BJ (cell line): ENCODE measurements around the gene RPS29. TPM values are rescaled to one million over a fixed set of nuclear protein-coding genes. Genes with fewer than 3 reads are reported as not detected.

Source experiments
- CTCF ChIA-PET: fragments of 350-600 bp; formaldehyde crosslinking; extraction: SDS; loops from one replicate; lab custom pipeline; 2021; ENCODE audit warnings: antibody characterized with exemption, inconsistent platforms; lab: Yijun Ruan, JAX
- POLR2A ChIA-PET: fragments of 300-600 bp; sonication (Branson Sonifier 250); formaldehyde crosslinking; extraction: SDS; loops from one replicate; lab custom pipeline; 2021; ENCODE audit warnings: antibody characterized with exemption; lab: Charles Lee
- DNase-seq: peaks from one replicate; pipeline ENCODE4 v3.0.0-alpha.2; 2011; ENCODE audit warnings: low read depth
- H3K27me3 ChIP-seq: 2 replicates; pipeline ENCODE4 v1.6.0; 2011; ENCODE audit warnings: low read length; ENCODE audit not compliant: control insufficient read depth, insufficient read depth
- H3K36me3 ChIP-seq: 2 replicates; pipeline ENCODE4 v1.5.1; 2011; ENCODE audit warnings: low read length; ENCODE audit not compliant: control insufficient read depth, insufficient read depth
- H3K4me3 ChIP-seq: 2 replicates; pipeline ENCODE4 v1.5.1; 2011; ENCODE audit warnings: low read depth, mild to moderate bottlenecking, control low read depth, low read length
- polyA plus RNA-seq: library from polyadenylated mRNA; depleted of rRNA; stranded (reverse); fragments of >200 nt; gene quantifications from 2 replicates; pipeline ENCODE4 v1.2.3, GENCODE V29; 2011
- TF ChIP-seq, protein P1 (sequence below): IDR thresholded peaks from 2 replicates; pipeline ENCODE4 v1.5.1; 2011; ENCODE audit warnings: low read depth, mild to moderate bottlenecking, control low read depth, inconsistent platforms, low read length, moderate library complexity; ENCODE audit not compliant: insufficient read depth

RPS29 gene
- polyA plus RNA-seq, 1 experiment, result 4,331 TPM

DNA sequence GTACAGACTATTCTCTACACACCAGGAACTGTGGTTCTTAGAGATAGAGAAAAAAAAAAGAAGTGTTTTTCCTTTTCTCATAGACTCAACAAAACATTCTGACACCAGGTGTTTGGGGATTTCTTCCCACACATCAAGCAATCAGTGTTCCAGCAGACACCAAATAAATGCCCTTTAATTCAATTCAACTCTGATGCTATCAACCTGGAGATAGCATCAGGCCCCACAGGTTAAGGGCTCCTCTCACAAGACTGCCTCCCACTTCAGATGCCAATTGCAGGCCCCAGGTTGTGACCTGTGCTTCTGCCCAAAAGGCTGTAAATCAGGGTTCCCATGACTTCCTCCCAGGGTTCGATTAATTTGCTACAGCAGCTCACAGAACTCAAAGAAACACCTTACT lies 36.7 kb downstream of the RPS29 start:
- Histone ChIP-seq H3K27me3 (no peaks in the 10 kb centered on the region), H3K4me3 (no peak overlapping the region), H3K36me3 (no peaks in the 10 kb centered on the region)
- ChIA-PET POLR2A (no interaction called here), CTCF (interaction anchor here (1.3 to 3.1 kb wide), 3 partner anchors 21 to 87 kb away, joined by 3 to 15 read pairs (median 4); no protein-coding TSS in a partner anchor)
- DNase-seq, result no peak
- TF ChIP-seq, protein P1, sequence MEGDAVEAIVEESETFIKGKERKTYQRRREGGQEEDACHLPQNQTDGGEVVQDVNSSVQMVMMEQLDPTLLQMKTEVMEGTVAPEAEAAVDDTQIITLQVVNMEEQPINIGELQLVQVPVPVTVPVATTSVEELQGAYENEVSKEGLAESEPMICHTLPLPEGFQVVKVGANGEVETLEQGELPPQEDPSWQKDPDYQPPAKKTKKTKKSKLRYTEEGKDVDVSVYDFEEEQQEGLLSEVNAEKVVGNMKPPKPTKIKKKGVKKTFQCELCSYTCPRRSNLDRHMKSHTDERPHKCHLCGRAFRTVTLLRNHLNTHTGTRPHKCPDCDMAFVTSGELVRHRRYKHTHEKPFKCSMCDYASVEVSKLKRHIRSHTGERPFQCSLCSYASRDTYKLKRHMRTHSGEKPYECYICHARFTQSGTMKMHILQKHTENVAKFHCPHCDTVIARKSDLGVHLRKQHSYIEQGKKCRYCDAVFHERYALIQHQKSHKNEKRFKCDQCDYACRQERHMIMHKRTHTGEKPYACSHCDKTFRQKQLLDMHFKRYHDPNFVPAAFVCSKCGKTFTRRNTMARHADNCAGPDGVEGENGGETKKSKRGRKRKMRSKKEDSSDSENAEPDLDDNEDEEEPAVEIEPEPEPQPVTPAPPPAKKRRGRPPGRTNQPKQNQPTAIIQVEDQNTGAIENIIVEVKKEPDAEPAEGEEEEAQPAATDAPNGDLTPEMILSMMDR, result no peak

DNA sequence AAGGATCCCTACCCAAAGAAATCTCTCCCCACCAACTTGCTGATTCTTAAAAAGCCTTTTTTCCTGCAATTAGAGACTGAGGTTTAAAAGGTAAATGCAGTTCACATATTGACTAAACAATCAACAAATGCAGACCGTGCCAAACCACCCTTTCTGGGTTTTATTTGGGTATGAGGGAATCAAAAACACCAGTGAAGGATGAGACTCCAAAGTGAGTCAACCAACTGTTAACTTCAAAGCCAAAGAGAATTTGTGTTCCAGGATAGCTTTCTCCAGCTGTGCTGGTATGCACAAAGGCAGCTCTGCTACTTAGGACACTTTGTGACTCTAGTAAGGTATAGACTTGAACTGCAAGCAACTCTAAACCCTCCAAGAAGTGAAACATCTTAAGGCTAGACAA lies 39.4 kb downstream of the RPS29 start:
- no peaks in the 10 kb centered on the region for H3K36me3 ChIP-seq
- TF ChIP-seq, protein P1, result no peak
- H3K4me3 ChIP-seq, result no peak overlapping the region
- ChIA-PET POLR2A (no interaction called here), CTCF (interaction anchor here (1.1 kb wide), 1 partner anchor 85 kb away, joined by 3 read pairs; no protein-coding TSS in a partner anchor)
- DNase-seq, result no peak
- H3K27me3 ChIP-seq, result no peaks in the 10 kb centered on the region

DNA sequence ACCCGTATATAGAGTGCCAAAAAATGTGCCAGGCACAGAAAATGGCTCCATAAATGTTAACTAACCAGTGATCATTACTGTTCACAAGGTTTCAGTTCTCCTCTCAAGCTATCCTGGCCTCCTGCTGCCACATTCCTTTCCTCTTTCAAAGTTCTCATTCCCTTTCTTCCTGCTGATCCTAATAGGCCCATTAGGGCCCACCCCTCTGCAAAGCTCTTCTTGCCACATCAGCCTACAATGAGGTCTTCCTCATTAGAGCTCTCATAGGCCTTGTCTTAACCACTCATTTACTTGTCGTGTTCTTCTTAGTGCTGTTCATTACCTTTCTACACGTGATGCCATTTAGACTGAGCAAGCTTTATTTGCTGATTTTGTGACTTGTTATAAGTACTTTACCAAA lies 40.5 kb downstream of the RPS29 start:
- Histone ChIP-seq H3K36me3 (no peaks in the 10 kb centered on the region), H3K27me3 (no peaks in the 10 kb centered on the region), H3K4me3 (no peak overlapping the region)
- POLR2A ChIA-PET, result no interaction called here
- DNase-seq, result no peak
- CTCF ChIA-PET, result interaction anchor here (1.1 kb wide), 1 partner anchor 84 kb away, joined by 3 read pairs; no protein-coding TSS in a partner anchor
- TF ChIP-seq, protein P1, result no peak

DNA sequence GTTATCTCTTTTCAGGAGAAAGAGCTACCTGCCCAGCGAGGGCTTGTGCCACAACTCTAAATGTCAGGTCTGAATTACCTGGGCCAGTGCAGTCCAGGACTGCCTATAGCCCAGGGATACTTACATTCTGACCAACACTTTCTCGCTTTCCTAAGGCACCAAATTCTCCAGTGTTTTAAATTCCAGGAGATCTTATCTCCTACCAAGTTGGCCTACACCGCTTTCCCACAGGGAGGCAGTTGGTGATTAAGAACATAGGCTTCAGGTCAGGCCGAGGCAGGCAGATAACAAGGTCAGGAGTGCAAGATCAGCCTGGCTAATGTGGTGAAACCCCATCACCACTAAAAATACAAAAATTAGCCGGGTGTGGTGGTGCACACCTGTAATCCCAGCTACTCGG lies 41.1 kb downstream of the RPS29 start:
- no peaks in the 10 kb centered on the region for H3K36me3 ChIP-seq
- TF ChIP-seq, protein P1, result no peak
- DNase-seq, result no peak
- ChIA-PET POLR2A (no interaction called here), CTCF (no interaction called here)
- no peak overlapping the region for H3K4me3 ChIP-seq
- no peaks in the 10 kb centered on the region for H3K27me3 ChIP-seq

DNA sequence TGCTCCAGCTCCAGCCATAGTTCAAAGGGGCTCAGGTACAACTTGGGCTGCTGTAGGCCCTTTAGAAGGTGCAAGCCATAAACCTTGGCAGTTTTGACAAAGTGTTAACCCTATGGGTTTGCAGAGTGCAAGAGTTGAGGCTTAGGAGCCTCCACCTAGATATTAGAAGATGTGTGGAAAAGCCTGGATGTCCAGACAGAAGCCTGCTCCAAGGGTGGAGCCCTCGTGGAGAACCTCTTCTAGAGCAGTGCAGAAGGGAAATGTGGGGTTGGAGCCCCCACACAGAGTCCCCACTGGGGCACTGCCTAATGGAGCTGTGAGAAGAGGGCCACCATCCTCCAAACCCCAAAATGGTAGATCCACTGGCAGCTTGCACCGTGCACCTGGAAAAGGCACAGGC lies 45.1 kb downstream of the RPS29 start:
- H3K27me3 ChIP-seq, result no peaks in the 10 kb centered on the region
- DNase-seq, result no peak
- CTCF ChIA-PET, result no interaction called here
- POLR2A ChIA-PET, result no interaction called here
- TF ChIP-seq, protein P1, result no peak
- no peaks in the 10 kb centered on the region for H3K36me3 ChIP-seq
- no peak overlapping the region for H3K4me3 ChIP-seq
